NCI-H524 (cell line): Measurements from ENCODE around the gene HOXA3.
A peak's percentile ranks its signal among the peaks of the same experiment; 100 is the strongest.

Experiments
- DNase-seq, 2 experiments: peaks; one replicate each; lab custom pipeline; 2025; lab: John Stamatoyannopoulos, UW

Gene HOXA3

DNA sequence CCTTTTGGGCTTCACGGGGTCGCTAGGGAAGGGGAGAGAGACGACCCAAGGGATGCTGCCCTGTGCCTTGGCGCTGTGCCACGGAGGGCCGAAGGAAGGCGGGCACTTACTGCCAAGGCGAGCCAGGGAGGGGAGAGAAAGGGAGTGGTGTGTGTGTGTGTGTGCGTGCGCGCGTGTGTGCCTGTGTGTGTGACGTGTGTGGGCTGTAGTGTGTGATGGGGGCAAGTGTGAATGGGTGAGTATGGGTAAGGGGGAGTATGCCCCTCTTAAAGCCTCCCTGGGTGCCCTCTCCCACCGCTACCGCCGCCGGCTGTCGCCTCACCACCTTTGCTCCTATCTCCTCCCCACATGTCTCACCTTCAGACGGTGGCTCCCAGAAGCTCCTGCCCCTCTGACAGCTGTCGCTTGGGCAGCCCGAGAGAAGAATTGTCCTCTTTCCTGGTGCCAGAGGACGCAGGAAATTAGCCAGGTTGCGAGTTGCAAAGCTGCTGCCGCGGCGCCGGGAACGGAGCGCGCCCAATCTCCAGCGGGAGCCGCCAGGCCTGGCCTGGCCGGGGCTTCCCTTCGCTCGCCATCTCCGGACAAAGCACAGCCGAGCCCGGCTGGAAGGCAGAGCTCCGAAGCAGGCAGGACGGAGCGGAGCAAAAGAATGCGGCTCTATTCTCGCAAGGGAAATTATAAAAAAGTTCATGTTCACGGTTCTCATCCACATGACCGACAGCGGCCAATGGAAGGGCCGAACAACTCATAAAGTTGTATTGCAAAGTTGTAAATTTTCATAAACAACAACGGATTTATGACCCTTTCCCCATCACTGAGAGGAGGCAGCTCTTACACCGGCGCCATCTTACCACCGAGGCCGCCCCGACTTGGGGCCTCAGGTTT lies at the start of gene HOXA3:
HOXA3 (minus strand) TSS at position 653 of the 885 bp plus-strand sequence. CDS start 41,943 bp downstream, outside the sequence.
- peak in 1 of 2 experiments; percentile 33 for DNase-seq

DNA sequence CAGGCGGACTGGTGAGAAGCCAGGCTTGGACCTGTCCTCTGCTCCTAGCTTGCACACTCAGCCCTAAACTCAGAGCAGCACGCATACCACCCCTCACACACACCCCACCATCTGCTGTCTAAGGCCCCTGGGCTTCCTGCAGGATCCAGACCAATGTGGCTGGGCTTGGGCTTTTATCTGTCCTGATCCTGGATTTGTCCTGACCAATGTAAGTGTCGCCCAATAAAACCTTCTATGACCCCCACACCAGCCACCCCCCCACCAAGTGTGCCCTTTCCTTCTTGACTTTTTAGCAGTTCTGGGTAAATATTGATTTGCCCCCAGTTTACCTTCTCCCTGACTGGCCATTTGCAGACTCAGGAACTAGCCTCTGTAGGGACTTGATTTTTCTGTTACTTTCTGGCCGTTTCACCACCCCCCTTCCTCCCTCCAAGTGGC lies 49.2 kb upstream of the HOXA3 start:
- peak in 1 of 2 experiments; percentile 26 for DNase-seq

DNA sequence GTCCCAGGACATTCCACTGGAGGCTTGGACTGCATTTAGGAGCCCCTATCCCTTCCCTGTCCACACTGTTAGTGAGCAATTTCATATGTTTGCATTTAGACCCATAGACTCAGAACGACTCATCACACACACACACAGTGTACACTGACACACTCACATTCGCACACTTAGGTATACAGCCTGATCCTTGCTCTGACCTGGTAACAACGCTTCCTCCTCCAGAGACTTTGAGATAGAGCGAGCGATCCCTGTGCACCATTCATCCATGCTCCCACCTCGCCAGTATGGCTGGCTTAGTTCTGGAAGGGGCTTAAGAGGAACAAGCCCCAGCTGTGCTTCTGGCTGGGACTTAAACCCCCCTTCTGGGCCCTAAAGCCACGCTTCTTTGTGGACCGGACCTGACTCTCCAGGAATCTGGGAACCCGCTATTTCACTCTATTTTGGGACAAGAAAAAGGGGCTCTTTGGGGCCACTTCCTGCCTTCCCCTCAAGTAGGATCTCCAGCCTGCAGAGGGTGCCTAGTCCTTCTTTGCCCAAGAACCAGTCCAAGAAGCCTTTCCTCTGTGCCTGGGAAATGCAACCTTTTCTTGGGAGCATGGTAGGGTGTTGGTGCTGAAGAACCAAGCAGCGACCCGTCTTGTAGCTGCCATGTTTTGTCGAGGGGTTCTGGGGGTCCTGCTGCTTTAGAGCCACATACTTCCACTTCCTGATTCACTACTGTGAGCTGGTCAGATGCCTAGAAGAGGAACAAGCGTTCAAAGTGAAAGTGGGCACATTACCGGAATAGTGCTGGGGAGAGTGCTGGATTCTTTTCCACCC lies 48.6 kb upstream of the HOXA3 start:
- peak in 1 of 2 experiments; percentile 54 for DNase-seq

DNA sequence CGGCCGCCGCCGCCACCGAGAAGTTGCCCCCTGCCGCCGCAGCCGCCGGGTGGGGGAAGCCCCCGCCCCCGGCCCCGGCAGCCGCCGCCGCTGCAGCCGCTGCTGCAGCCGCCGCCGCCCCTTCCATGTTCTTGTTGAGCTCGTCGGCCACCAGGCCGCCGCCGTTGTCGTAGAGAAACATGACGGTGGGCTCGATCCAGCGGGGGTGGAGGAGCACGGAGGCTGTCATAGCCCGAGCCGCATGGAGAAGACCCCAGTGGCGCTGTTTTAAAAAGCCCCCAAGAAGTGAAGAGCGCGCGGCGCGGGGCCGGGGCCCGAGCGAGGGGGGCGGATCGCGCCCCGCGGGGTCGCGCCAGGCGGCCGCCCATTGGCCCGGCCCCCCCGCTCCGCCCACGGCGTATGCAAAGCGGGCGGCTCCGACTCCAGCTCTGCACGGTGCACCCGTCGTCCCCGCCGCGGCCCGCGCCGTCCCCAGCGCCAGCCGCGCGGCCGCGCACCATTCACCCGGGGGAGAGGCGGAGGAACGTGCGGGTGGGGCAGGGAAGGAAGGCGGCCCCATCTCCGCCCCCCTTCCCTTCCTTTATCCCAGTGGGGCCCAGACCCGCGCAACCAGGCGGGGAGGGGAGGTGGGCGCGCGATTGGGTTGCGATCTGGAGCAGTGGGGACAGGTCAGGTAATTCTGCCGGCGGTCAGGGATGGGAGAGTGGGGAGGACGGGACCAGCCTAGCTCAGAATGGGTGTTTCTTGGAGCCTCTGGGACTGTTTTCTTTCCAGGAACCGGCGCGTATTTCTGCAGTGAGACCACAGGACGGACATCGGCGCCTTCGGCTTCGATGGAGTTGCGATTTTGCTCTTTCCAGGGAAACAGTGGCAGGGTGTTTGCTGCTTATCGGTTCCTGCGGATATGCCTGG lies 47.7 kb upstream of the HOXA3 start, which contains the start of gene HOXA13:
HOXA13 (minus strand) TSS at position 243 of the 912 bp plus-strand sequence; CDS start at position 229, 14 bp downstream.
- DNase-seq = peak; percentile 53 to 73

DNA sequence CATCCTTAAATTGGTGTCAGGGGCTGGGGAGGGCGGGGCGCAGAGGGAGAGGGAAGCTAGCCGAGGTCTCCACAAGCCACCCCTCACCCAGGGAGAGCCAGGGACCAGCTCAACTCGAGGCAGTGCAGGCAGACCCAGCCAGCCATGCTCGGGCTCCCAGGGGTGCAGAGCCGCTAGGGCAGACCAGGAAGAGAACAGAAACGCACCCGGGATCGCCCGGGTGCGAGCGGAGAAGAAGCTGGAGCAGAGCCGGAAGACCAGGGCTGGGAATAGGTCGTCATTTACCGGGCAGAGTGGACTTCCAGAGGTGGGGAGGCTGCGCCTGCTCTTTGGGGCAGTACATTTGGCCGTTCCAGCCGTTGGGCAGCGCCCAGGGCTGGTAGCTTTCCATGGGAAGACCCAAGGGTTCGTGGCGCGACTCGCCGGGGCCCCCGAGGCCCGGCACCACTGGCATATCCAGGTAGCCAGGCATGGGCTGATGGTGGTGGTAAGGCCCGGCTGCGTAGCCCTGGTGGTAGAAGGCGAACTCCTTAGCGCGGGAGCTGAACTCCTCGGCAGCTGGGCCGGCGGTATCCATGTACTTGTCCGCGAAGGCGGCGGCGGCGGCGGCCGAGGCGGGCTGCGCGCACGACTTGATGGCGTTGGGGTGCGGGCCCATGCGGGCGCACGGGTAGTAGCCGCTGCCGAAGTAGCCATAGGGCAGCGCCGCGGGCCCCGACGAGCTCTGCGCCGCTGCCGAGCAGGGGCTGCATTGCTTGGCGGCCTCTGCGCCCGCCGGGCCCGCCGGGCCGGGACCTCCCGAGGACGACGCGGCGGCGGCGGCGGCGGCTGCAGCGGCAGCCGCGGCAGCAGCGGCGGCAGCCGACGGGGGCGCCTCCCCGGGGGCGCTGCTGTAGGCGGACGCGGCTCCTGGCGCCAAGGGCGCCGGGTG lies 46.8 kb upstream of the HOXA3 start:
- DNase-seq = peak; percentile 7 to 32

DNA sequence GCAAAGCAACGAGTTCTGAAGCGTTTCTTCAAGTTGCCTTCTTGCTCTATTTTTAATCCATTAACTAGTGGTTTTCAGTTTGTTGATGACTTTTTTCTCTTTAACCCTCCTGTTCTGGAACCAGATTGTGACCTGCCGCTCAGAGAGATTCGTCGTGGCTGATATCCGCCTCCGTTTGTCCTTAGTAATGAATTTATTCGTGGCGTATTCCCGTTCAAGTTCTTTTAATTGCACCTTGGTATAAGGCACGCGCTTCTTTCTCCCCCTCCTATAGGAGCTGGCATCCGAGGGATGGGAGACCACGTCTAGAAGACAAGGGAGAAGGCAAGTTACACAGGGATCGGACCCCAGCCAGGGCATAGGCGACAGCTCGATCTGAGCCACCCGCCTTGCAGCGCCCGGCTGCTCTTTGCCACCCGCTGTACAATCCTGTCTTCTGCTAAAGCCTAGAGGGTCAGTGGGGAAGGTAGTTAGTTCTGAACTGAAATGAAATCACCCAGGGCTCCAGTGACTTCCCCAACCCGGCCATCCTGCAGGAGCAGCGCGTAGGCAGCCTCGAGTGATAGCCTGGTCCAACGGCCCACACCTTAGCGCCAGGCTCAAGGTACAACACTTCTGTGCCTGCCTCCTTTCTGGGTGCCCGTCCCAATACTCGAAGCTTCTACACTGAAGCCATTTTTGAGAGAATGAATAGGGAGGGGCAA lies 45.9 kb upstream of the HOXA3 start:
- no peak for DNase-seq

DNA sequence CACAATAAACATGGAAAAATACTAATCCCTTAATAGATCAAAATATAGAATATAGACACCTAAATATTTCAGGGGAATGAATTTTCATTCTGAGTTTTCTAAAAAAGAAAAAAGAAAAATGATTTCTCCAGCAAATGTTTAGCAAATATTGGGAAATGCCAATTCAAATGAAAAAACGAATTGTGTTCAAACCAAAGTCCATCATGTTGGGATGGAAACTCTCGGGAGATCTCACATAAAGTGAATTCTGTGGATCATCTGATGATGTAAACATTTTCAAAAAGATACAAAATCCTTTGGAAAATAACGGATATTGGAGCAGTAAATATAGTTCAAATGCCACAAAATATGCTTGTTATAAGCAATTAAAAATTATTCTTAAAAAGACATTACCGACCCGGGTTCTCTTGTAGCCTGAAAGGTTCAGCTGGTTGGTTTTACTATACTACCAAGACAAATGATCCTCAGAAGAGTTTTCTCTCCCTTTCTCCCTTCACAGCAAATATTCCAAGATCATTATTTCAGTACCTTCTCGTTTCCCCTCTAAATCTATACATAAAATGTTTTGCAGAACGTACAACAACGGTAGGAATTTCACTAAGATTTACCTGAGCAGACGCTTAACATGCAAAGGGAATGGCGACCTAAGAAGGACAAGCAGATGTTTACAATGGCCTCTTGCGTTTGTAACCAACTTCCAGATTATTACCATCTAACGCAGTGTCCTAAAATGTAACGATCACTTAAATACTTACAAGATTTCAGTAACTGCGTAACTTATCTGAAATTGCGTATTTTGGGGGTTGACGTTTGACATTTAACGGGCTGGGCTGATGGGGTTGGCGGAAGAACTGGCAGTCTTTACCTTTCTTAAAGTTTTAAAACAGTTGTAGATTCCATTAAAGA lies 45.0 kb upstream of the HOXA3 start:
- no peak for DNase-seq

DNA sequence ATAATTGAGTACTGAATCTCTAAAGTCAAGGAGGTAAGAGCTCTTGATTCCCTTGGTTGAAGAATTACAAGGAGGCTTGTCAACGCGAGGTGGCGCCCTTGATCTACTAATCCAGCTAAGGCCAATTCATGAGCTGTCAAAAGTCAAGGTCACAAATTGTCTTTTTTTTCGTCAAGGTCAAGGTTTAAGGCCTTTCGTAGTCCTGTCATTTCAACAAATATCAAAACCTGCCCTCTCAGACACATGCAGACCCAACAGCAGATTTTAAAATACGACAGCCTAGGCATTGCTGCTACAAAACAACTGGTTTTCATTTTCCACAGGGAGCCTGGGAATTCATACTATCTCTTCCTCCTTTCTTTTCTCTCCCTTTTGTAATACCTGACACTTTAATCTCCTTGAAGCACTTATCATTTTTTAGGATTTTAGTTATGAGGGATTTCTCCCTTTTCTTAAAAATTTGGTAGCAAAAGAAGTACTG lies 43.9 kb upstream of the HOXA3 start:
- peak; percentile 48 to 72 for DNase-seq

DNA sequence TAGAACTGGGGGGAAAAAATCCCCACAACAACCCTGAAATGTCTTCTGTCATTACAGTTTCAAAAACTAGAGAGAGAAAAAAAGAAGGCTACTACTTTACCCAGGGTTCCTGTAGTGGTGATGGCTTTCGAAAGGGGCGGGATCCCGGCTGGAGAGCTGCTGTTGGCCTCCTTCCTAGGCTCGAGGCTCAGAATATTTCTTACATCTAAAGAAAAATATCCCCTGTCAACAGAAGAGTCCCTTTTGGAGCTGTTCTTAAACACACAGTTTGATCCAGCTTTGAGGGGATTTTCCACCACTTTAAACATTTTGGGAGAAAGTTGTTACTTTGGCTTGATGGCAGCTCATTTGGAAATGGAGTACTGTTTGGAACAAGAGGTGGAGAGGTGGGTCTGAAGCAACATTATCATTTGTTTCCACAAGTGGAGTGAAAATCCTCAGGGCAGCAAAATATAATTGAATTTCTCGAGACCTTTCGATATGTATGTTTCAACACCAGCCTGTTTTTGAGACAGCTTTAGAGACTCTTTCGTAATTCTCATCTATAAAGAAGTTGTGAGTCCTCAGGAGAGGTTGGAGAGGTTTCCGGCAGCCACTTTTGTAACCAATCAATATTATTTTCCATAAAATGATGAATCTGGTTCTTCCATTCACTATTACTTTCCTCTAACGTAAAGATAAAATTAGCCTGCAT lies 42.5 kb upstream of the HOXA3 start:
- DNase-seq = no peak

DNA sequence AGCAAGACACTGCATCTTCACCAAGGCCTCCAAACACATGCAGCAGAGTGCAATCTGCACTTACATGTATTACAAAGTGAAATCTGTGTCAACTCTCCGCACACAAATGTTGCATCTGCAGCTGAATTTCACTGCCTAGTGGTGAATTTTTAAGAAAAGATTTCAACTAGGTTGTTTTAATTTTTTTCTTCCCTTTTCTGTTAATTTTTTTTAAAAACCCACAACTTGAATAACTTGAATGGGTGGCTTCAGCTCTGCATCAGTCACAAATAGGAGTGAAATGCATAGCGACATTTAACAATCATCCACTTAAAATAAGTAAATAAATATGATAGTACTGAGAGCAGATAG lies 41.6 kb upstream of the HOXA3 start:
- DNase-seq = no peak

DNA sequence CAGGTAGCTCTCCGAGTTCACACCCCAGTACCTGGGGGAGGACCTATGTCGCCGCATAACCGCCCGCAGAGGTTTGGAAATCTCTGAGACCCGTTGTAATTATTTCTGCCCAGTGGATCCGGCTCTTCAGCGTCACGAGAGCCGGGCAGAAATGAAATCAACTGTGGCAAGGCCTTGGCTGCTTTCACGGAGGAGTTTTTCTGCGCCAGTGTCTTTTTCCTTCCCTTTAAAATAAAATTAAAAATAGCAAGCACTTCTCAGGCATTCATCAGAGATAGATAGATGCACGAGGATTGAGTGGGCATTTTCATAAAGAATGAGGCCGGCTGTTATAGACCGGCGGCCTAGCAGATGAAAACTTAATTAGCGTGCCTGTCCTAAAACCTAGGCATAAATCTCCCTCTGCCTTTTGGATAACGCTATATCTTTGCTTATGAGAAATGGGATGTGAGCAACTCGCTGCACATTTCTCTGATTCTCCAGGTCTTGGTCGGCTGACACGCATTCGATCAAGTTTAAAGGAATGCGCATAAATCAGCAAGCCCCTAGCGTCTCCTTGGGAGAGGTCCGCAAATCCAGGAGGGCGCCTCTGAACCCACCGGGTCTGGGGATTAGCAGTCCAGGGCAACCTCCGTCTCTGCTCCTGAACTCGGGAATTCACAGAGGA lies 41.1 kb upstream of the HOXA3 start:
- no peak for DNase-seq

DNA sequence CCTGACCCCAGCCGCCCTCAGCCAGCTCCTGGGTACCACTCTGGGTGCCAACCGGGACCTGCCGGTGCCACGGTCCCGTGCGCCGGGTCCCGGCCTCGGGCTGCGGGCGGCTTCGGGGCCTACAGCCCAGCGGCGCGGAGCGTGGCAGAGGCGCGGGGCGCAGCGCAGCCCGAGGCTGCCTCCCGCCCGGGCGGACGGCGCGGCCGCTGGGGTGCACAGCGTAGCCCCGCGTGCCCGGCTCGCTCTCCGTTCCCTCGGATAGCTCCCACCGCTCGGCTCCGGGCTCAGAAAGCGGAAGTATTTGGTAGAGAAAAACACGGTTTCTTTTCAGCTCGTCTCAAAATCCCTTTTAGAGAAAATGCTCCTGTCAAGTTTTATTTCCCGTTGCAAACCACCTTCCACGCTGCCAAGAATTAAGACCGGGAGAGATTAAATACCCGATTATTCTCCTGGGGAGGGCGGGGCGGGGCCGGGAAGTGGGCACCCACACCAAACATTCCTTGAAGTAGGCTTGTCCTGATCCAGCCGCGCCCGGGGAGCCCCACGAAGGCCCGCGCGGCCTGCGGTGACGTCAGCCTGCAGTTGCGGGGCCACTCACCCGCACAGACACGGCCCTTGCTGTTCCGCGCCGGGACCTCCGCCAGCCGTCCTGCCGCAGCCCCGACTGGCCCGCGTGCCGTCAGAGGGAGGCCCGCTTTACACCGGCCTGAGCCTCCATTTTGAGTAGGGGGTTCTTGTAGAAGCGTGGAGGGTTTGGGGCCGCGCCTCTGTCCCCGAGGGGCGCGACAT lies 40.4 kb upstream of the HOXA3 start:
- no peak for DNase-seq

DNA sequence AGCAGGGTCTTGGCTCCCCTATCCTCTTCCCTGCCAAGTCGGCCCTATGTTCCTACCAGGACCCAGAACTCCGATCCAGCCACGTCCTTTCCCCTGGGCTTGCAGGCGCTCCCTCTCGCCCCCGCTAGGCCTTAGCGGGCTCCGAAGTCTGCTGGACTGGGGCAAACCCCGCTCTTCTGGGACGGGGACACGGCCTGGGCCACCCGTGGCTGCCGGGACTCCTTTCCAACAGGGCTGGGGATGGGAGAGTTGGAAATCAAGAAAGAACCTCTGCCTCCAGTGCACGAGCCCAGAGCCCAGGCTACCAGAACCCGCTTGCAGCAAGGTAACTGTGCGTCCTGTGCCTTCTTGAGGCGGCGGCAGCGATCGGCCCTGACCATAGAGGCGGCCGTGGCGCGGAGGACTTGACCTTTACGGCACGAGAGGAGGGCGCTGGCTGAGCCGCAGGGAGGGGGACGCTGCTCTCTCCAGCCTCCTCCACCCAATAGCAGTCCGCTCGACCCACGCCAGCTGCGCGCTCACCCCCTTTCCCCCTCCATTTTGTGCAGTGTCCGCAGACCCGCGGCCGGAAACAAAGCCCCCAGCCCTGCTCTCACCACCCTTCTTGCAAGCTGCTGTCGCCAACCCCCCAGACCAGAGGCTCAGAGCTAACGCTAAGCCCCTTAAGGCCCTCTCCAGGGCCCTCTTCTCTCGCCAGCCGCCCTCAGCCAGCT lies 39.6 kb upstream of the HOXA3 start:
- DNase-seq = no peak

DNA sequence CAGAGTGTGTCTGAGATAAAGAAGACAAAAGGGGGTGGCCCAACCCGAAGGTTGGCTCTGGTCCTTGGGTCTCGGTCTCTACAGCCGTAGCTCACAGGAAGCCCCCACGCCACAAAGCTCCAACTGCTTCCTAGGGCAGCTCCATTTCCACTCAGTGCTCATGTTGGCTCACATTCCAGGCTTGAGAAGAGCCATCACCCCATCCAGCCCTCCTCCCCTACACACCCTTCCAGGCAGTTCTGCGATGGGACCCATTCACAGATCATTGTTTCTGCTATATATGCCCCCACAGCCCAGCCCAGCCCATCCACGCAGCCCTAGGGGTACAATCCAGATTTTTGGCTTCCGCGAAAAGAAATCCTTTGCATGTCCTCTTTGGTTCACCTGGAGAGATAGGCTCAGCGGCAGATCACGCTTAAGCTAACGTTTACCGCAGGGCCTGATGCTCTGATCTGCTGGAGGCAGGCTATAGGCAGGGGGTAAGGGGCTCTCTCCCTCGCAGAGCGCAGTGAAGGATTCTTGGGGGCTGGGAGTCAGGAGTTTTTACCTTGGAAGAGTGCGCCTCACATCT lies 38.9 kb upstream of the HOXA3 start:
- DNase-seq = no peak

DNA sequence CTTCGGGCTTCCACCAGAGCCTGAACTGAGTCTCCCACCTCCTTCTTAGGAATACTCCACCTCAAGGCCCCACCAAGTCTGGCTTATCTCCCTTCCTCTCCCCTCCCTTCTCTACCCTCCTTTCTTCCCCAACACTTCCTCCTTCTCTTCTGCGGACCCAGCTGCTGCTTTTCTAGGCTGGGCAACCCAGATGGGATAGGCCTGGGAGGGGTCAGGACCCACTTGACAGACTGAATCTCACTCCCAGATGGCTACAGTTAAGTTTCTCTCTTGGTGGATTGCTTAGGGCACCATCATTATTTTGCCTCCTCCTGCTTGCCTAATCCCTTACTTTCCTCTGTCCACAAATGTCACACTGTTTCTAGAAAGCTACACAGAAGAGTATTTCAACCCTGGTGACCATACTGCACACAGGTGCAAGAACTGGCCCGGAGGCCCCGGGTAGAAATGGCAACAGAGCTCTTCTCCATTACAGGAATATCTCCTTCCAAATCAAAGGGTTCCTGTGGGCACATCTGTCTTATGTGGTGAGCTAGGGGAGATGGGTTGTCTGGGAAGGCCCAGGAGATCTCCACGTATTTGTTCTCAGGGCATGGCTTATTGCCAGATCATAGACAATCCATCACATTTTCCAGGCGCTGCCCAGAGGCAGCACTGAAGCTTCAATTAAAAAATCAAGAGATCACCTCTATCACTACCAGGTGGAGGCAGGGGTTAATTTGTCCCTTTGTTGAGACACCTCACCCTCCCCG lies 37.8 kb upstream of the HOXA3 start:
- DNase-seq = peak; percentile 80 to 89
